ENCODE measurements around the gene ACTL6B. TPM values are rescaled to one million over a fixed set of nuclear protein-coding genes. Genes with fewer than 3 reads are reported as not detected.

Gene ACTL6B
- total RNA-seq, 1 experiment from 2014 or later, result 0.90 TPM

Other genes with a start within 250 kb of the ACTL6B start
- 0.87 and 1.6 TPM in 2 replicates for gene ZCWPW1, start 227.7 kb downstream of the ACTL6B start, total RNA-seq (2014; rRNA removed; shearing (Covaris generic))
- 47.1 and 50.5 TPM in 2 replicates for gene MEPCE, start 226.6 kb downstream of the ACTL6B start, total RNA-seq (2014; rRNA removed; shearing (Covaris generic))
- 96.6 and 97.8 TPM in 2 replicates for gene PPP1R35, start 220.0 kb downstream of the ACTL6B start, total RNA-seq (2014; rRNA removed; shearing (Covaris generic))
- gene SPACDR, start 192.2 kb downstream of the ACTL6B start, total RNA-seq (2014; rRNA removed; shearing (Covaris generic)), result 0.11 and 1.1 TPM in 2 replicates
- gene TSC22D4, start 177.2 kb downstream of the ACTL6B start, total RNA-seq (2014; rRNA removed; shearing (Covaris generic)), result 31.5 and 35.8 TPM in 2 replicates
- gene NYAP1, start 172.5 kb downstream of the ACTL6B start, total RNA-seq (2014; rRNA removed; shearing (Covaris generic)), result 4.0 and 5.5 TPM in 2 replicates
- 4.9 and 5.6 TPM in 2 replicates for gene AGFG2, start 117.2 kb downstream of the ACTL6B start, total RNA-seq (2014; rRNA removed; shearing (Covaris generic))
- 1.3 and 2.4 TPM in 2 replicates for gene SAP25, start 82.5 kb downstream of the ACTL6B start, total RNA-seq (2014; rRNA removed; shearing (Covaris generic))
- 24.2 and 25.1 TPM in 2 replicates for gene LRCH4, start 70.3 kb downstream of the ACTL6B start, total RNA-seq (2014; rRNA removed; shearing (Covaris generic))
- gene FBXO24, start 70.1 kb downstream of the ACTL6B start, total RNA-seq (2014; rRNA removed; shearing (Covaris generic)), result 0.94 and 1.7 TPM in 2 replicates
- 22.5 and 24.1 TPM in 2 replicates for gene PCOLCE, start 54.1 kb downstream of the ACTL6B start, total RNA-seq (2014; rRNA removed; shearing (Covaris generic))
- 18.6 and 21.8 TPM in 2 replicates for gene MOSPD3, start 43.9 kb downstream of the ACTL6B start, total RNA-seq (2014; rRNA removed; shearing (Covaris generic))
- 2.0 and 4.4 TPM in 2 replicates for gene TFR2, start 14.9 kb downstream of the ACTL6B start, total RNA-seq (2014; rRNA removed; shearing (Covaris generic))
- gene GNB2, start 17.3 kb upstream of the ACTL6B start, total RNA-seq (2014; rRNA removed; shearing (Covaris generic)), result 108 and 122 TPM in 2 replicates
- 48.2 and 66.4 TPM in 2 replicates for gene GIGYF1, start 37.8 kb upstream of the ACTL6B start, total RNA-seq (2014; rRNA removed; shearing (Covaris generic))
- gene POP7, start 49.7 kb upstream of the ACTL6B start, total RNA-seq (2014; rRNA removed; shearing (Covaris generic)), result 95.0 and 128 TPM in 2 replicates
- 0.15 TPM in 1 of 2 replicates, not detected in the other for gene EPO, start 64.0 kb upstream of the ACTL6B start, total RNA-seq (2014; rRNA removed; shearing (Covaris generic))
- 0.03 TPM in 1 of 2 replicates, not detected in the other for gene ZAN, start 77.1 kb upstream of the ACTL6B start, total RNA-seq (2014; rRNA removed; shearing (Covaris generic))
- 141 and 143 TPM in 2 replicates for gene EPHB4, start 171.1 kb upstream of the ACTL6B start, total RNA-seq (2014; rRNA removed; shearing (Covaris generic))
- 21.9 and 27.9 TPM in 2 replicates for gene SLC12A9, start 196.3 kb upstream of the ACTL6B start, total RNA-seq (2014; rRNA removed; shearing (Covaris generic))
- 95.7 and 118 TPM in 2 replicates for gene TRIP6, start 210.9 kb upstream of the ACTL6B start, total RNA-seq (2014; rRNA removed; shearing (Covaris generic))
- 82.8 and 101 TPM in 2 replicates for gene SRRT, start 218.7 kb upstream of the ACTL6B start, total RNA-seq (2014; rRNA removed; shearing (Covaris generic))
- 7.7 and 12.2 TPM in 2 replicates for gene UFSP1, start 233.3 kb upstream of the ACTL6B start, total RNA-seq (2014; rRNA removed; shearing (Covaris generic))
- gene ACHE, start 239.4 kb upstream of the ACTL6B start, total RNA-seq (2014; rRNA removed; shearing (Covaris generic)), result 17.3 and 19.2 TPM in 2 replicates